Stimulated activated CD8-positive, alpha-beta memory T cell treated with anti-CD3 and anti-CD28 coated beads, Interleukin-15, amount 100 ng/mL, for 4 hours (primary cell): ENCODE data around the gene DDX59.

Experiments
- DNase-seq, 2 donors: peaks; one replicate each; pipeline ENCODE4 v3.0.0-alpha.2; 2020; ENCODE audit warnings: low read depth in 2 of 2

DDX59 gene

GRCh38 chr1:200671235-200671786, 1.6 kb upstream of the DDX59 start:
- no peak for DNase-seq

- DNase-seq = no peak
Measured at GRCh38 chr1:200670242-200671118, 773 bp upstream of the DDX59 start.

GRCh38 chr1:200668514-200669313, 993 bp downstream of the DDX59 start:
- no peak for DNase-seq

GRCh38 chr1:200666309-200666708, 3.4 kb downstream of the DDX59 start:
- no peak for DNase-seq

- no peak for DNase-seq
Measured at GRCh38 chr1:200665861-200666260, 3.8 kb downstream of the DDX59 start.

GRCh38 chr1:200660719-200661118, 9.0 kb downstream of the DDX59 start:
- no peak for DNase-seq

GRCh38 chr1:200659269-200659668, 10.4 kb downstream of the DDX59 start:
- no peak for DNase-seq

- DNase-seq = no peak
Measured at GRCh38 chr1:200658037-200658818, 11.5 kb downstream of the DDX59 start.

GRCh38 chr1:200654660-200655059, 15.0 kb downstream of the DDX59 start:
- no peak for DNase-seq

GRCh38 chr1:200653022-200653462, 16.7 kb downstream of the DDX59 start:
- no peak for DNase-seq

- DNase-seq = no peak
Measured at GRCh38 chr1:200652378-200652777, 17.3 kb downstream of the DDX59 start.

- no peak for DNase-seq
Measured at GRCh38 chr1:200646515-200646914, 23.2 kb downstream of the DDX59 start.

- no peak for DNase-seq
Measured at GRCh38 chr1:200644021-200644420, 25.7 kb downstream of the DDX59 start.

GRCh38 chr1:200642481-200642880, 27.2 kb downstream of the DDX59 start:
- DNase-seq = no peak

GRCh38 chr1:200640963-200641401, 28.7 kb downstream of the DDX59 start:
- DNase-seq = no peak

GRCh38 chr1:200640373-200640962, 29.2 kb downstream of the DDX59 start:
- no peak for DNase-seq

GRCh38 chr1:200638073-200638472, 31.6 kb downstream of the DDX59 start:
- DNase-seq = no peak

- DNase-seq = no peak
Measured at GRCh38 chr1:200636681-200637080, 33.0 kb downstream of the DDX59 start.

GRCh38 chr1:200634261-200635122, 35.2 kb downstream of the DDX59 start:
- DNase-seq = no peak

- no peak for DNase-seq
Measured at GRCh38 chr1:200631375-200631774, 38.3 kb downstream of the DDX59 start.
